HG03039 (cell line): ENCODE data around the gene HS1BP3.

Experiments
- ATAC-seq: cut with Tn5 transposase; IDR thresholded peaks from one replicate; pipeline ENCODE4 v1.9.1; 2021; ENCODE audit warnings: mild to moderate bottlenecking, moderate library complexity; ENCODE audit not compliant: unreplicated experiment

HS1BP3 gene

DNA sequence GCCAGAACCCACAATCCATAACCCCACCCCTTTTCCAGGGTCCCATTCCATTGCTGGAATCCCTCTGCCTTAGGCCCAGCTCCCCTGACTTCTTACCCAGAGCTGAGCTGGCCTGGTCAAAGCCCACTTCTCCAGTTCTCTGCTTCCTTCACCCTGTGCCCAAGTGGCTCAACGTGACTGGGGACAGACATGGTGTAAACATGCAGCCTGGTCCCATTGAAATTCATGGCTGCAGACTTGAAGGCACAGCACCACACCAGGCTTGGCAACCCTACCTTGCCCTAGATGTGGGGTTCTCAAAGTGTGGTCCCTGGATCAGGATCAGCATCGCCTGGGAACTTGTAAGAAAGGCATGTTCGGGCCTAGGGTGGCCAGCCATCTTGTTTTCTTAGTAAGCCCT lies 3.7 kb downstream of the HS1BP3 start:
- ATAC-seq: no peak

DNA sequence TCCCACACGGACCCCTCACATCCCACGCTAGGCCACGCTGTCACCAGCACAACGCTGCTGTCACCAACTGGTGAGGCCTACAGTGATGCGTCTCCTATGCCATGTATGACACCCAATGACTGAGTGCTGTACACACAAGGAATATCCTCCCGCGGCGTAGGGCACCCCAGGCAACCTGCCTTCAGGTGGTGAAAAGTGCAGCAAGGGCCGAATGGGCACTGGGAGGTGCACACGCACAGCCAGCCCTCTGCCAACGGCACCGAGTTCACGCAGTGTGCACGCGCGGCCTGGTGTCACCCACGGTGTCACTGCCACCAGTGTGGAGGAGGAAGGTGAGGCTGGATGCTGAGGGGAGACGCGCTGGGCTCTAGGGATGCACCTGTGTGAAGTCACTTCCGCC lies 4.5 kb downstream of the HS1BP3 start:
- no peak for ATAC-seq

DNA sequence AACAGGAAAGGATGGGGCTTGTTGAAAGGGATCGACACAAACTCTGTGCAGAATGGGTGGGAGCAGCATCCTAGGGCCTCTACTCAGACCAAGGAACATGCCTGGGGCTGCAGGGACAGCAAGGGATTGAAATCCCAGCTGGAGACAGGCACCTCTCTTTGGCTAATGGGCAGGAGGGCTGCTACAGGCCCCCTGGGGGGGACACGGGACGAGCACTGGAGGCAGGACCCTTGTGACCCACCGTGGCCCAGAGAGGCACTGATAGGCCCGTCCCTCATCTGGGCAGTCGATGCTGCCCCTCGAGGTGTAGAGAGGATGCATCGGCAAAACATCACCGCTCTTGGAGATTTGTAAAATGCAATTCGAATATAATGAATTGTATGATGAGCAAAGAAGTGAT lies 5.1 kb downstream of the HS1BP3 start:
- no peak for ATAC-seq

DNA sequence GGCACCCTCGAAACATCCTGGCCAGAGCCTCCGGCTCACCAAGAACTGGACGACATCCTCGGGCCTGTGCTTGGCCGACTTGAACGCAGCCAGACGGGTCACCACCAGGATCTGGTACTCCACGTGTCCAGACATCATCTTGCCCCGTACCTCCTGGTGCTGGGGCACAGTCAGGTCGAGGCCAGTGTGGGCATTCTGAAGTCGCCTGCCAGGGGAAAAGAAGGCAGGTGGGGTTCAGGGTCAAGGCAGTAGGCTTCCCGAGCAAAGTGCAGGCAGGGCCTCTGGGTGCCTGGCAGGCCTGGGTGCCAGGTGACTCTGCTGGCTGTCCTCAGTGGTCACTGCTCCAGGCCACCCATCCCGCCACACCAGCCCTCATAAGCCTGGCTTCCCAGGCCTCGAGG lies 5.6 kb downstream of the HS1BP3 start:
- ATAC-seq: no peak

DNA sequence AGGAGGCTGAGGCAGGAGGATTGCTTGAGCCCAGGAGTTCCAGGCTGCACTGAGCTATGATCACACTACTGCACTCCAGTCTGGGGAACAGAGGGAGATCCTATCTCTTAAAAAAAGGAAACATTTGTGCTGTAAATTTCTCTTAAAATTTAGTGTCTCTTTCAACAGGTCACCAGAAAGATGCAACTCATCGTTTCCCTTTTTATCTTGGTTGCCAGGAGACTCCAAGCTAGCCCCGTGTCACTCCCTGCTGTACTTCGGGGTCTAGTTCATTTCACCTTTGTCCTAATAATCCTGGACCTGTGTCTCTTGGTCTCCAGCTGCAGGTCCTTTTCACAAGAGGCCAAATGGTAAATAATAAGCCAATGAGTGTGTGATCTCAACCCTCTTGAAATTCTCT lies 7.1 kb downstream of the HS1BP3 start:
- no peak for ATAC-seq

DNA sequence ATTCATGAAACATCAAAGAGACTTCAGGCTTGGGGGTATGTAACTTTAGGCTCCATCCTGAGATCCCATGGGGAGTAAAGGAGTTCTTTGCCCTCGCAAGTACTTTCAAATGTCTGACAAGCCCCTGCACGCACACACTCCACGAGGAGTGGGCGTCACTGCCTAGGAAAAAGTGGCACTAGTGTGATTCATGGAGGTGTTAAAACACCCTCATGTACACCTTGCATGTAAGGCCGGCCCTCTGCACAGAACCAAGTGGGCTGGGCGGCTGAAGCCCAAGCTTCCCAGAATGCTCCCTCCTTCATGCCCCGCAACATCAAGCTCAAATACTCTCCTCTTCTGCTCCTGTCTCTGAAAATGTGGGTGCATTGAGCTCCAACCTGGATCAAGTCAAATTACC lies 7.8 kb downstream of the HS1BP3 start:
- ATAC-seq: no peak

DNA sequence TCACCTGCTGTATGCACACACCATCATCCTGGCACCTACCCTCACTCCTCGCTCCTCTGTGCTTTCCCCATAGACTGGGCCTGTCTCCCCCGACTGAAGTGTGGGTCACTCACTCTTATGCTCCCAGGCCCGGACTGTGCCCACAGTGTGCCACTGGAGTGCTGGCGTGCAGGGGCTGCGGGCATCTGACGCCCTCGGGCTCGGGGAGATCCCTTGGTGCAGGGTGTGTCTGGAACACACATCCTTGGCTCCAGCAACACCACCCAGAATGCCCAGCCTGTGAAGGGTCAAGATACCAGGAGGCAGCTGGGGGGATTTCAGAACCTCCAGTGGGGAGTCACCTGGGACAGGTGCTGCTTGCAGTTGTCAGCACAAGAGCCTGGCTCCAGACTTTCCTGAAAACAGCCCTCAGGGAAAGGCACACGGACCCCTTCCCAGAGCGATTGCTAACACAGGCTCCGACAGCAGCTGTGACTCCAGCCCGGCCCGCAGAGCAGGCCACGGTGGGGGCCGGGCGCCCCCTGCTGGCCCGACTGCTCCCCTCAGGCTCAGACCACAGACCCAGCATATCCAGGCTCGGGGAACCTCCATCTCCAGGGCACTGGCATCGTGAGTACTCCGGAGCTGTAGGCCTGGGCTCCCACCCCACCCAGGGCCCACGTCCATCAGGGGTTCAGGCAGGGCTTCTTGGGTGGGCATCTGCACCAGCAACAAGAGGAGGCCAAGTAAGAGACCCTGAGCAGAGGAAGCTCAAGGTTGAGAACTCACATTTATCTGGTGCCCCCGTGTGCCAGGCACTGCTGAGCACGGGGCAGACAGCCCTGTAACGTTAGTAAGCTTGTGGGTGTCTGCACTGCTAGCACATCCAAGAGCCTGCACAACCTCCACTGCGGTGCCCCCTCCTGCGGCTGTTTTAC lies 8.6 kb downstream of the HS1BP3 start:
- peak; percentile 91 for ATAC-seq

DNA sequence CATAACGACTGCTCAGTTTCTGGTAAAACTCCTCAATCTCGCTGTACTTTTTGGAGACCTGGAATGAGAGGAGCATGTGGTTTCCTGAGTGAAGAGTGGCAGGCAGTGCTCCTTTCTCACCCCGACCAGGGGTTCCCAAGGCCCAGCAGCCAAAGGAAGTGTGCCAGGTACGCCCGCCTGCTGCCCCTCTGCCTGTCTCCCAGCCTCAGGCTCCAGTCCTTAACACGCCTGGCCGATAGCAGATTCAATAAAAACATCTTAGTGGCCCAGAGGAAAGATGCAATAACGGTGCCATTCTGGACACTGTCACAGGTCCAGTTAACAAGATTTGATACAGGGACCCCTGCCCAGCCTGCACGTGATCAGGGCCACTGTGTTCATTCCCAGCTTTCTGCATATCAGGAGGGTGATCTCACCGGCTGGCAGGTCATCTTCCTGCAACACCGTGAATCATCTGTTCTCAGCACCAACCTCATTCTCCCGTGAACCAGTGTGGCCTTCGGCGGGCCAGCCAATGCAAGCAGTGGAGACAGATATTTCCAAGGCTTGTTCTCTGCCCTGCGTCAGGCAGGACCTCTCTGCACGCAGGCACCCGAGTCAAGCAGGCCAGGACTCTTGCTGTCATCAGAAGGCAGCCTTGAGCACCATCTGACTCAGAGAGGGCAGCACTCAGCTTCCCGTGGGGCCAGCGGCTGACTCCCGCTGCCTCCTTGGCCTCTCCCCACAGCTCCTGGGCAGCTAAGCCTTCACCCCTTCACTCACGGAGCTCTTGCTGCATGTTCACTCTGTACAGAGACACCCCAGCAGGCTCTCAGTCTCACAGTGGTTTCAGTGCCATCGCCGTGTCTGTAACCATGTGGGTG lies 9.5 kb downstream of the HS1BP3 start:
- no peak for ATAC-seq

DNA sequence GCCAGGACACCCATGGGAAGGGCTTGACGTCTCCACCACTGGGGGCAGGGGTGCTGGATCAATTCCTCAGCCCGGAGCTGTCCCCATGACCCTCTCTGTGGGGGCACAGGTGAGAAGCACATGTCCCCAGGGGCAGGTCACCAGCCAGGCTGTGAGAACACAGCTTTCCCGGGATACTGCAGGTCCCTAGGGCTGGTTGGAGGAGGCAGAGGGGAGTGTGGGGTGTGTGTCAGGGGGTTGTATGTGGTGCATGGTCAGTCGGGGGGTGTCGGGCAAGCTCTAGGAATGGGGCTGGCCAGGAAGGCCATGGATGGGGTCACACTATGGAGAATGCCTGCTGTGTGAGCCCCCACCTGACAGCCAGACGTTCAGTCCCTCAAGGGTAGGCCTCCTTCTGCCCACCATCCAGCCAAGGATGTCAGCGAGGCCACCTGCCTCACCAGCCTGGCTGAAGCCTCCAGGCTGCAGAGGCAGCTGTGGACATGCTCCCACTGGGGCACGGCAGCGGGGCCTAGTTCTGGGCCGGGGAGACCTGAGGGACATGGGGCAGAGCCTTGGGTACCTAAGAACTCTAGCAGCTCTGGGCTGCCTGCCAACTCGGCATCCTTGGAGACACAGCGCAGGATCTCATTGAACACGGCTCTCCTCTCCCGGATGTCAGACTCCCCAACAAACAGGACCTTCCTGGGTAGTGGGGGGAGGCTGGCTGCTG lies 10.3 kb downstream of the HS1BP3 start:
- ATAC-seq: no peak

DNA sequence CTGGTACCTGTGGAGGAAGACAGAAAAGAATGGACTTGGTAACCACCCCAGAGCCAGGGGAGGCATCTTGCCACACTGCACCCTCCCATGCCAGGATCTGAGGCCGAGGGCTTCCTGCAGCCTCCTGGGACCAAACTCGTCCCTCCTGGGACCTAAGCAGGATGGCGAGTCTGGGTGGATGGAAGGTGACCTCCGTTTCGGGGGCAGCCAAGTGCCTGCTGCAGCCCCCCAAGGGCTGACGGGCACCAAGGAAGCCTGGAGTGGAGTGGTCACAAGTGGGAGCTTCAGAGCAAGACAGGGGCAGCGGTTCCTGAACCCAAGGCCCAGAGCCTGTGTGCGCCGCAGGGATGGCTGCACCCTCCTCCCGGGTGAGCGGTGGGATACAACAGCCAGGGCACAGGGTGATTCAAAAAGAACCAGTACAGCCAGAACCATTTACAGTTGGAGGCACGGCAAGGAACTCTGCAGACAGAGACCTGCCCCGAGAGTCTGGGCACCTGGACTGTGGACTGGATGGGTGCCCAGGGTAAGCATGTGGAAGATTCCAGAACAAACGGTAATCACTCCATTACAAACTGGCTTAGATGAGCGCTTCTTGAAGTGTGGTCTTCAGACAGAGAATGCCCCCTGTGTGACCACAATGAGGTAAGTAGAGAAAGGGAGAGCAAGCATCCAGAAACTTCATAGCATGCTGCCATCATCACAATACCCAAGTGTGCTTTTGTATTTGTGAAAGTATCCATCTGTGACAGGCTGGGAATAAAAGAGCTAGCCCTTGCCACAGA lies 12.1 kb downstream of the HS1BP3 start:
- ATAC-seq: no peak

DNA sequence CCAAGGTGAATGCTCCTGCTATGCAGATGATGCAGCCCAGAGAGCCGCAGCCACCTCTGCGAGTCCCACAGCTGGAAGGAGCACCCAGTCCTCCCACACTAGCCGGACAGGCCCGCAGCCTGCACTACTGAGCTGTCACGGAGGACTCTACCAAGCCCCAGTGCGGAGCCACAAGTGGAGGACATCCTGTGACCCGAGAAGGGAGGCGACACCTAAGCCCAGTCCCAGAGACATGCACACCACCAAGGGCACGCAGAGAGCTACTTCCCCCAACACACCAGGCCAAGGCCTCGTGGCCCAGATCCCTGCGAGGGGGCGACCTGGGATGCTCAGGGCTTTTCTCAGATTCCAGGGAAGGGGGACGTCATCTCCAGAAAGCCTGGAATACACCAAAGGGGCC lies 12.9 kb downstream of the HS1BP3 start:
- ATAC-seq: no peak

DNA sequence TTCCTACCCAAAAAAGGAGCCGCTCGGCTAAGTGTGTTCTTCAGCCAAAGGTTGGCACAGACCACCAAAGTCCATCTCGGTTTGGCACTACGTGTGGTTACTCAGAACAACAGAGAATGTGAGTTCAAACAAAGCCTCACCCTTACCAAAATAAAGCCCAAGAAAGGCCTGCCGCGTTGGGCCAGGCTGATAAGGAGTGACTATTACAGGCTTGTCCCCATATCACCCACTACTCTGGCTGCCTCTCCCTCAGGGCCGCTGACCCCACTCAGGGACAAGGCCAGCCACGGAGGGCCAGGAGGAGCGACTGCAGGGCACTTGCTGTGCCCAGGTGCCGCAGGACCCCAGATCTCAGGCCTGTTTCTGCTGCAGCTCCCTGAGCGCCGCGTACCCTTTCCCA lies 13.8 kb downstream of the HS1BP3 start:
- no peak for ATAC-seq

DNA sequence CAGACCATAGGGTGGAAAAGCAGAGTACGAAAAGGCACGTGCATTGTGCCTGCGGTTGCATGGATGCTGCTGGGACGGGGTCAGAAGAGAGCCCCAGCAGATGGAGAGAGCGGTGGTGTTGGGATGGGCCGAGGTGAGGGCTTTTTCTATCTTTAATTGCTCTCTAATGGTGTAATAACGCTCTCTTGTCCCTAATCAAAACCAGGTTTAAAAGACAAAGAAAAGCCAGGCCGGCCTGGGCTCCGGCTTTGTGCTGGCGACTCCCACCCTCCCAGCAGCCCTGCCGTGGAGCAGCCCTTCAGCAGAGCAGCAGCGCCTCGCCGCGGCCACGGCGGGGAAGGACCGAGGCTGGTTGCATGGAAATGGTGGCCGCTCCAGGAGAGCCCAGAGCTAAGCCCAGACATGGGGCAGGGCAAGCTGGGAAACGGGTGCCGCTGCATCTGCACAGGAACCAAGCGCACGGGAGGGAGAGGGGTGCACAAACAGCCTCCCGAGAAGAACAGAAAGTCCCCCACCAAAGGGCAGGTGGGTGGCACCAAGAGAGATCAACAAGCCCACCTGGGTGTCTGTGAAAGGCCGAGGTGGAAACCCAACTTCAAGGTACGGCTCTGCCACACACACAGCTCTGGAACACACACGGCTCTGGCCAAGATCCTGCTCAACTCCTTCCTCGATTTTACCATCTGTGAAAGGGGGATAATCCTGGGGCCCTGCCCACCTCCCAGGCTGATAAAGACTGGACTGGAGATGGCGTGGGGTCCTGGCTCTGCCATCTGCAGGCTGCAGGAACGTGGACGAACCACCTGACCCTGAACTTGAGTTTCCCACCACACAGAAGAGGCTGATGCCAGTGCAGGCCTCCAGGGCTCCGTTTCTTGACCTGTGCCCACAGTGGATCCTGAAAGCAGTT lies 15.0 kb downstream of the HS1BP3 start:
- peak; percentile 80 for ATAC-seq

DNA sequence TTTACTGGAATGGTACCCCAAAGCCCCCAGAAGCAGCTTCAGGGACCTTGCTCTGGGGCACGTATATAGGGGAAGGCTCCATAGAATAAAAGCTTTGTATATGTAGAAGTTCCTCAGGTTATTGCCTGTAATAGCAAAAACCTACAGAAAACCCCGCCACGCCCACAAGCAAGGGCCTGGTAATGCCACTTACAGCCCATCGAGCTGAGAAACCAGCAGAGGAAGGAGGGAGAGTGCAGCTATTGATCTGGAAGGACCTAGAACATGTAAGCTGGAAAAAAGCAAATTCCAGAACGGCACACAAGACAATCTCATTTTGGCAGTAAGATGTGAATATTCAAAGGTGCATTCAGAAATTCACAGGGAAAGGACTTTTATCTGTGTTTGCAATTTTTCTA lies 15.8 kb downstream of the HS1BP3 start:
- ATAC-seq: no peak

DNA sequence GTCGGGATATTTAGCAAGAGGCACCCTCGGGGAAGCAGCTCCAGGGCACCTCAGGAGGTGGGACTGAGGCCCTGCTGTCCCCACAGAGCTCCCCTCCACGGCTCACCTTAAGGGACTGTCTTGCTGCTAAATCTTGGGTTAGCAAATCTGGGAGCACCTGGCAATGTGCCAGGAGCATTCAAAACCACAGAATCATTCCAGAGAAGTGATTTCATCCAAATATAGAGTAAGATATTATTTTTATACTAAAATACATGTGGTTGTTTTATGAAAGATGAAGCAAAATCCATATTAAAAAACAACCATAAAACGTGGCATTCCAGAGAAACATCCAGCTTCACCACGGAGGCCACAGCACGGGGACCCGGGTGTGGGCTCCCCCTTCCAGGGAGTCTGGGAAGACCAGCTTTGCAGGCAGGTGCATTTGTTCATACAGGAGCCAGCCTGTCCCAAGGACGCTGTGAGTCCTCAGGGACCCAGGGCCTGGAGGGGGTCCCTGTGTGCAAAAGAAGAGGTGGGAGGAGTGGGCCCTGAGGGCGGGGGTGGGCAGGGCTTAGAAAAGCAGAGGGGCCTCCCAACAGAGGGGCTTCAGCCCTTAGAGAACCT lies 16.3 kb downstream of the HS1BP3 start:
- no peak for ATAC-seq

DNA sequence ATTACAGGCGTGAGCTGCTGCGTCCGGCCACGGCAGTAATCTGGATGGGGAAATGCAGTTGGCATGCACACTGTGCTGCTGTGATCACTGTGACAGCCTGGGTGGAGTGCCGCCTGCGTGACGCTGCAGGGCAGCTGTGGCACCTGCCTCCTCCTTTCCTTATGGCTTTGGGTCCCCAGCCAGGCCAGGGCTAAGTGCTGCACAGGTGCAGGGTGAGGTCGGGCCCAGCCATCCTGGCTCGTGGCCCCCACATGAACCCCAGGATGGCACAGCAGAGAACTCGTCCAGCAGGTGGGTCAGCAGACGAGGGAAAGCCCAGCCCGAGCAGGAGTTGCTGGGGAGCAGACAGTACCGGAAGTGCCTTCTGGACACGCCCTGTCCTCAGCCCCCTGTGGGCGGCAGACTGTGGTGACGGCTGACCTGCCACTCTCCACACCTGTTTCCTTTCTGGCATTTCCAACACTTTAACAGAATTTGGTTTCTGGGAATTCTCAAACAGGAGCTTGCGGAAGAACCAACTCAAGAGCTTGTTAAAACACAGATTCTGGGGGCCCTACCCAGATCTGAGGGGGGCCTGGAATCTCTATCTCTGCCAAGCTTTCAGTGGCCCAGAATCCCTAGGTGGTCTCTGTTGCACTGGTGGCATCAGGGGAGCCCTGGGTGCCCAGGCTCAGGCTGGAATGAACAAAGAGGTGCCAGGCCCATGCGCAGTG lies 16.9 kb downstream of the HS1BP3 start:
- no peak for ATAC-seq

DNA sequence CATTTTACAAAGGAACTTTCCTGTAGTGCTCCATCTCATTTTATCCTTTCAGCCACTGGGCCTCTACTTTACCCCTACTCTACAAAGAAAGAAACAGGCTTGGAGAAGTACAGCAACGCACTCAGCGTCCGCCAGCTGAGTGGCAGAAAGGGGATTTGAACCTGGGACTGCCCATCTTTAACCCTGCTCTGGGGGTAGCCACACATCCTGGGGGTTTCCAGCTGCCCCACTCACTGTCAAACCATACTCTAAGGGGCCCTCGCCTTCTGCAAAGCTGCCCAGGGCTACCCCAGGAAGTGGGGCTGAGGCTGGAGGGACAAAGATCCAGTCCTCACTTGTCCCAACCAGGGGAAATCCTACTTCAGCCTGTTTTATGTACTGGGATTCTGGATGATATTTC lies 17.9 kb downstream of the HS1BP3 start:
- no peak for ATAC-seq

DNA sequence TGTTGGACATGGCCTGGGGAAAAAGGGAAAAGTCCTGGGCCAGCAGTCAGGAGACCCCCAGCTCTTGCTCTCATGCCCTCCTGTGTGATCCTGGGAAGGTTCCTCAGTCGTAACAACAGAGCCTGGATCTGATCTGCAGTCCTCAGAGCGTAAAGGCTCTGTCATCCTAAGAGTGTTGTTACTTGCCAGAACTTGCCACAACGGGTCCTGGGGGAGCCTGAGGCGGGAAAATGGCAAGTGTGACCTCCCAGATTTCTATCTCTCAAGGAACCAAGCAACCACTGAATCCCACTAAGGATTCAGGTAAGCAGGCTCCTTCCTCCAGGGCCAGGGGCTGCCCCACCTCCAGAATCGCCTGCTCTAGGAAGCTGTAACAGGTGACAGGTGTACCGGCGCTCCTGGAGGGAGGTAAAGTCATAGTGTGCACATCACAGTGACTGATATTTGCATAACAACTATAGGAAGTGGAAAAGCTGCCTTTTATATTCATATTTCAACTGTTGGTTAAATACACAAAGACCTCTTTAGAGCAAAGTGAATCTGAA lies 18.4 kb downstream of the HS1BP3 start:
- ATAC-seq: no peak
